HepG2 (cell line): ENCODE data around the gene GABARAPL2. TPM values are rescaled to one million over a fixed set of nuclear protein-coding genes. Genes with fewer than 3 reads are reported as not detected.

Source experiments
- ATAC-seq: fragments of 200-7000 bp; cut with Tn5 transposase; 3 replicates; pipeline ENCODE4 v1.9.1; 2020; ENCODE audit warnings: mild to moderate bottlenecking, moderate library complexity
- BruUV-seq: library from RNA; stranded (reverse); fragments of 400-500 nt; replicated peaks from 2 replicates; lab custom pipeline; 2021; lab: Mats Ljungman, UMichigan
- CTCF ChIA-PET: fragments of 300-600 bp; formaldehyde crosslinking; extraction: SDS; loops from one replicate; lab custom pipeline; 2021; ENCODE audit warnings: low total read pairs, inconsistent platforms, low intra/inter-chr PET ratio; lab: Yijun Ruan, JAX
- POLR2A ChIA-PET: fragments of 350-600 bp; sonication (Branson Sonifier 250); formaldehyde crosslinking; loops from one replicate; lab custom pipeline; 2020; ENCODE audit warnings: antibody characterized with exemption, inconsistent platforms; lab: Yijun Ruan, JAX
- DNase-seq: peaks from one replicate; pipeline ENCODE4 v3.0.0-alpha.2; 2015; ENCODE audit warnings: low spot score
- FAIRE-seq: peaks from 3 replicates; lab custom pipeline; 2011; peaks lifted over from hg19 to GRCh38; lab: Jason Lieb, UNC
- H2AFZ ChIP-seq: one replicate; pipeline ENCODE4 v1.6.1; 2011; ENCODE audit warnings: low read length, inconsistent platforms
- H3K27ac ChIP-seq: fragments of 300-600 bp; 3 replicates; pipeline ENCODE4 v1.8.0; 2011; ENCODE audit warnings: mixed run types, mild to moderate bottlenecking, mixed read lengths, low read length, inconsistent platforms; ENCODE audit not compliant: insufficient read depth; ENCODE audit errors: extremely low read length
- H3K27me3 ChIP-seq, 2 experiments: fragments of 200-600 bp in 1 of 2; 2 replicates in 1 of 2; 3 replicates in 1 of 2; pipeline versions ENCODE4 v1.6.0 to v1.8.0; 2011; ENCODE audit warnings: low read length in 2 of 2, mild to moderate bottlenecking in 2 of 2, moderate library complexity in 2 of 2, inconsistent platforms in 1 of 2; ENCODE audit not compliant: insufficient read depth in 2 of 2, control insufficient read depth in 1 of 2
- H3K36me3 ChIP-seq, 2 experiments: fragments of 200-600 bp in 1 of 2; replicated peaks in 1 of 2; 2 replicates in 1 of 2; 3 replicates in 1 of 2; pipeline versions ENCODE4 v1.5.1 to v1.8.0; 2011; ENCODE audit warnings: low read length in 2 of 2, inconsistent platforms in 1 of 2; ENCODE audit not compliant: insufficient read depth in 2 of 2, control insufficient read depth in 1 of 2
- H3K4me1 ChIP-seq: 2 replicates; pipeline ENCODE4 v1.5.1; 2012; ENCODE audit warnings: low read length, inconsistent platforms; ENCODE audit not compliant: insufficient read depth
- H3K4me2 ChIP-seq: 2 replicates; pipeline ENCODE4 v1.6.0; 2011; ENCODE audit warnings: low read depth, low read length, inconsistent platforms
- H3K4me3 ChIP-seq, 3 experiments: fragments of 200-600 bp in 1 of 3; sonication (generic), shearing (Covaris generic) in 1 of 3; replicated peaks in 1 of 3; 2 replicates each; pipeline ENCODE4 v1.5.1; 2011 to 2016; ENCODE audit warnings: low read length in 3 of 3, inconsistent platforms in 2 of 3, low read depth in 2 of 3, mild to moderate bottlenecking in 2 of 3, control low read depth in 1 of 3, mixed read lengths in 1 of 3; ENCODE audit not compliant: insufficient read depth in 1 of 3
- H3K79me2 ChIP-seq: one replicate; pipeline ENCODE4 v1.6.1; 2011; ENCODE audit warnings: low read length, inconsistent platforms; ENCODE audit not compliant: insufficient read depth
- H3K9ac ChIP-seq: 2 replicates; pipeline ENCODE4 v1.6.0; 2011; ENCODE audit warnings: mild to moderate bottlenecking, low read depth, low read length, inconsistent platforms; ENCODE audit not compliant: insufficient read depth
- H3K9me3 ChIP-seq: 2 replicates; pipeline ENCODE4 v1.5.1; 2012; ENCODE audit warnings: mild to moderate bottlenecking, low read length
- H4K20me1 ChIP-seq: 2 replicates; pipeline ENCODE4 v1.6.0; 2011; ENCODE audit warnings: inconsistent platforms, mild to moderate bottlenecking, low read length, moderate library complexity; ENCODE audit not compliant: insufficient read depth
- DNMT3B ChIP-seq: conservative IDR thresholded peaks from 2 replicates; pipeline ENCODE4 v1.6.1; 2016; ENCODE audit warnings: missing biosample characterization, control low read depth
- FOXO1 ChIP-seq: sonication (generic); formaldehyde crosslinking; IDR thresholded peaks from 2 replicates; pipeline ENCODE4 v1.4.0; 2020; ENCODE audit warnings: missing genetic modification reagents
- HNRNPK ChIP-seq: fragments of 200-400 bp; formaldehyde crosslinking; IDR thresholded peaks from 2 replicates; pipeline ENCODE4 v1.6.1; 2018; ENCODE audit warnings: low read length, low read depth, moderate library complexity, mild to moderate bottlenecking; ENCODE audit not compliant: poor library complexity, severe bottlenecking
- NCOR1 ChIP-seq: fragments of 200-600 bp; sonication (generic); IDR thresholded peaks from 2 replicates; pipeline ENCODE4 v1.7.0; 2017; ENCODE audit warnings: antibody characterized with exemption, low read length, borderline replicate concordance
- ZNF451 ChIP-seq: sonication (generic); formaldehyde crosslinking; IDR thresholded peaks from 2 replicates; pipeline ENCODE4 v1.5.0; 2020; ENCODE audit warnings: mild to moderate bottlenecking, missing genetic modification reagents
- ZNF563 ChIP-seq: sonication (generic); formaldehyde crosslinking; IDR thresholded peaks from 2 replicates; pipeline ENCODE4 v1.8.0; 2022; ENCODE audit warnings: mild to moderate bottlenecking, moderate library complexity, missing genetic modification reagents
- ZNF782 ChIP-seq: sonication (generic); formaldehyde crosslinking; IDR thresholded peaks from 2 replicates; pipeline ENCODE4 v1.4.0; 2020; ENCODE audit warnings: missing genetic modification reagents, mild to moderate bottlenecking, borderline replicate concordance
- WGBS: methylation state at CpG from one replicate; pipeline ENCODE4 v1.1.6; 2017; ENCODE audit warnings: low lambda C conversion rate; 5-methylcytosine and 5-hydroxymethylcytosine counted together
- in situ Hi-C: cut with HindIII; loops from 2 replicates; pipeline ENCODE4 v1.10.0; 2017; ENCODE audit warnings: low pct_unique_long_range_greater_than_20kb; ENCODE audit not compliant: extremely low pct_ligation_motif_present
- intact Hi-C: fragments of 100-400 bp; cut with micrococcal nuclease; formaldehyde crosslinking; loops from one replicate; pipeline ENCODE4 v1.10.0; 2022; ENCODE audit not compliant: unreplicated experiment
- polyA plus RNA-seq, 8 experiments: library from polyadenylated mRNA; depleted of rRNA in 3 of 8; stranded (reverse) in 7 of 8; unstranded in 1 of 8; fragments of >200 nt; fragmentation: Illumina TruSeq in 4 of 8; extraction: Trizol in 4 of 8; gene quantifications; 2 replicates each; pipeline versions ENCODE4 v1.2.1 to v1.2.3, GENCODE V29; 2011 to 2016; ENCODE audit warnings: low read depth in 4 of 8, missing spikeins in 1 of 8, mixed read lengths in 1 of 8; ENCODE audit not compliant: insufficient read depth in 1 of 8
- total RNA-seq, 5 experiments: library from RNA; depleted of rRNA; stranded (reverse); fragments of >200 nt; fragmentation: Illumina TruSeq; extraction: Trizol; gene quantifications; 2 replicates each; pipeline ENCODE4 v1.2.3, GENCODE V29; 2016; ENCODE audit warnings: low read depth in 1 of 5
- TF ChIP-seq, protein P1 (sequence below): sonication (generic); formaldehyde crosslinking; IDR thresholded peaks from 2 replicates; pipeline ENCODE4 v1.4.0; 2020; ENCODE audit warnings: low read depth, mild to moderate bottlenecking, missing genetic modification reagents
- TF ChIP-seq, protein P2 (sequence below): sonication (generic); formaldehyde crosslinking; IDR thresholded peaks from 2 replicates; pipeline ENCODE4 v1.4.0; 2020; ENCODE audit warnings: mild to moderate bottlenecking, missing genetic modification reagents
- TF ChIP-seq, protein P3 (sequence below): IDR thresholded peaks from 2 replicates; pipeline ENCODE4 v1.6.1; 2016
- TF ChIP-seq, protein P4 (sequence below): sonication (generic); formaldehyde crosslinking; IDR thresholded peaks from 2 replicates; pipeline ENCODE4 v1.4.0; 2020; ENCODE audit warnings: mild to moderate bottlenecking, low read depth, missing genetic modification reagents
- TF ChIP-seq, protein P5 (sequence below): sonication (generic); formaldehyde crosslinking; IDR thresholded peaks from 2 replicates; pipeline ENCODE4 v1.5.0; 2020; ENCODE audit warnings: missing genetic modification reagents, mild to moderate bottlenecking, borderline replicate concordance

Gene GABARAPL2
- total and polyA plus RNA-seq, 2 of the 13 experiments (the other 11 are each of a cell fraction or from before 2014, with no cell fraction given): 76.4 to 83.0 TPM

DNA sequence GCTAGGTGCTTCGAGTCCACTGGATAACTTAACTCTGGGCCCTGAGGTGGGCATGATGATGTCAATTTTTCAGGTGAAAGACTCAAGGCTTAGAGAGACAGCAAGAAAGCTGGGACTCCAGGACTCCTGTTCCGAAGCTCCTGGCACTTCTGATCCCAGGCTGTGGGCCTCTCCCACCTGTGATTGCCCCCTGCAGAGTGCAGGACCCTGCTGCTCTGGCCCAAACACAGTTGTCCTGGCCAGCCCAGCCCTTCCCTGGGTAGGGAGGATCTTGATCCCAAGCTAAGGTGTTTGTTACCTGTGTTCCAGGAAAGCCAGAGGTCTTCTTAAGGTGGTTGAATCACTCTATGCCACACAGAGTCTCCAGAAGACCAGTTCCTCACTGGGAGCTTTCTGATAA, 33.4 kb upstream of the GABARAPL2 start:
- peaks cover 5% of the 10 kb centered on the region for H3K4me1 ChIP-seq
- ATAC-seq (no peak), DNase-seq (no peak), FAIRE-seq (no peak)
- H3K27me3 ChIP-seq: peaks cover 0 to 1% of the 10 kb centered on the region in 2 experiments; a peak in 1 of 5 replicates
- no TSS peak for BruUV-seq
- H3K4me2 ChIP-seq: no peak overlapping the region
- in situ Hi-C loops: no loop called here
- WGBS: 25% methylated on average over 1 of the region's 2 CpGs
- H2AFZ ChIP-seq: no peak overlapping the region
- no peak overlapping the region for H3K9ac ChIP-seq
- no peaks in the 10 kb centered on the region for H4K20me1 ChIP-seq
- no peaks in the 10 kb centered on the region for H3K79me2 ChIP-seq
- no peak overlapping the region for H3K27ac ChIP-seq
- H3K36me3 ChIP-seq: no peaks in the 10 kb centered on the region
- ChIA-PET CTCF (no interaction called here), POLR2A (interaction anchor here (1.7 kb wide), 1 partner anchor 16 kb away, joined by 11 read pairs; no protein-coding TSS in a partner anchor)
- intact Hi-C loops: no loop called here
- H3K4me3 ChIP-seq: no peak overlapping the region
- H3K9me3 ChIP-seq: no peaks in the 10 kb centered on the region
- TF ChIP-seq, protein P1, sequence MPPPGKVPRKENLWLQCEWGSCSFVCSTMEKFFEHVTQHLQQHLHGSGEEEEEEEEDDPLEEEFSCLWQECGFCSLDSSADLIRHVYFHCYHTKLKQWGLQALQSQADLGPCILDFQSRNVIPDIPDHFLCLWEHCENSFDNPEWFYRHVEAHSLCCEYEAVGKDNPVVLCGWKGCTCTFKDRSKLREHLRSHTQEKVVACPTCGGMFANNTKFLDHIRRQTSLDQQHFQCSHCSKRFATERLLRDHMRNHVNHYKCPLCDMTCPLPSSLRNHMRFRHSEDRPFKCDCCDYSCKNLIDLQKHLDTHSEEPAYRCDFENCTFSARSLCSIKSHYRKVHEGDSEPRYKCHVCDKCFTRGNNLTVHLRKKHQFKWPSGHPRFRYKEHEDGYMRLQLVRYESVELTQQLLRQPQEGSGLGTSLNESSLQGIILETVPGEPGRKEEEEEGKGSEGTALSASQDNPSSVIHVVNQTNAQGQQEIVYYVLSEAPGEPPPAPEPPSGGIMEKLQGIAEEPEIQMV: no peak
- TF ChIP-seq FOXO1: no peak
- TF ChIP-seq ZNF782 (CRISPR knock-in tag): no peak
- TF ChIP-seq ZNF451: no peak
- no peak for TF ChIP-seq HNRNPK
- TF ChIP-seq, protein P2, sequence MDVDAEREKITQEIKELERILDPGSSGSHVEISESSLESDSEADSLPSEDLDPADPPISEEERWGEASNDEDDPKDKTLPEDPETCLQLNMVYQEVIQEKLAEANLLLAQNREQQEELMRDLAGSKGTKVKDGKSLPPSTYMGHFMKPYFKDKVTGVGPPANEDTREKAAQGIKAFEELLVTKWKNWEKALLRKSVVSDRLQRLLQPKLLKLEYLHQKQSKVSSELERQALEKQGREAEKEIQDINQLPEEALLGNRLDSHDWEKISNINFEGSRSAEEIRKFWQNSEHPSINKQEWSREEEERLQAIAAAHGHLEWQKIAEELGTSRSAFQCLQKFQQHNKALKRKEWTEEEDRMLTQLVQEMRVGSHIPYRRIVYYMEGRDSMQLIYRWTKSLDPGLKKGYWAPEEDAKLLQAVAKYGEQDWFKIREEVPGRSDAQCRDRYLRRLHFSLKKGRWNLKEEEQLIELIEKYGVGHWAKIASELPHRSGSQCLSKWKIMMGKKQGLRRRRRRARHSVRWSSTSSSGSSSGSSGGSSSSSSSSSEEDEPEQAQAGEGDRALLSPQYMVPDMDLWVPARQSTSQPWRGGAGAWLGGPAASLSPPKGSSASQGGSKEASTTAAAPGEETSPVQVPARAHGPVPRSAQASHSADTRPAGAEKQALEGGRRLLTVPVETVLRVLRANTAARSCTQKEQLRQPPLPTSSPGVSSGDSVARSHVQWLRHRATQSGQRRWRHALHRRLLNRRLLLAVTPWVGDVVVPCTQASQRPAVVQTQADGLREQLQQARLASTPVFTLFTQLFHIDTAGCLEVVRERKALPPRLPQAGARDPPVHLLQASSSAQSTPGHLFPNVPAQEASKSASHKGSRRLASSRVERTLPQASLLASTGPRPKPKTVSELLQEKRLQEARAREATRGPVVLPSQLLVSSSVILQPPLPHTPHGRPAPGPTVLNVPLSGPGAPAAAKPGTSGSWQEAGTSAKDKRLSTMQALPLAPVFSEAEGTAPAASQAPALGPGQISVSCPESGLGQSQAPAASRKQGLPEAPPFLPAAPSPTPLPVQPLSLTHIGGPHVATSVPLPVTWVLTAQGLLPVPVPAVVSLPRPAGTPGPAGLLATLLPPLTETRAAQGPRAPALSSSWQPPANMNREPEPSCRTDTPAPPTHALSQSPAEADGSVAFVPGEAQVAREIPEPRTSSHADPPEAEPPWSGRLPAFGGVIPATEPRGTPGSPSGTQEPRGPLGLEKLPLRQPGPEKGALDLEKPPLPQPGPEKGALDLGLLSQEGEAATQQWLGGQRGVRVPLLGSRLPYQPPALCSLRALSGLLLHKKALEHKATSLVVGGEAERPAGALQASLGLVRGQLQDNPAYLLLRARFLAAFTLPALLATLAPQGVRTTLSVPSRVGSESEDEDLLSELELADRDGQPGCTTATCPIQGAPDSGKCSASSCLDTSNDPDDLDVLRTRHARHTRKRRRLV (CRISPR knock-in tag): no peak
- no peak for TF ChIP-seq ZNF563 (CRISPR knock-in tag)
- TF ChIP-seq, protein P3, sequence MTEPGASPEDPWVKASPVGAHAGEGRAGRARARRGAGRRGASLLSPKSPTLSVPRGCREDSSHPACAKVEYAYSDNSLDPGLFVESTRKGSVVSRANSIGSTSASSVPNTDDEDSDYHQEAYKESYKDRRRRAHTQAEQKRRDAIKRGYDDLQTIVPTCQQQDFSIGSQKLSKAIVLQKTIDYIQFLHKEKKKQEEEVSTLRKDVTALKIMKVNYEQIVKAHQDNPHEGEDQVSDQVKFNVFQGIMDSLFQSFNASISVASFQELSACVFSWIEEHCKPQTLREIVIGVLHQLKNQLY (CRISPR knock-in tag): no peak
- TF ChIP-seq, protein P4, sequence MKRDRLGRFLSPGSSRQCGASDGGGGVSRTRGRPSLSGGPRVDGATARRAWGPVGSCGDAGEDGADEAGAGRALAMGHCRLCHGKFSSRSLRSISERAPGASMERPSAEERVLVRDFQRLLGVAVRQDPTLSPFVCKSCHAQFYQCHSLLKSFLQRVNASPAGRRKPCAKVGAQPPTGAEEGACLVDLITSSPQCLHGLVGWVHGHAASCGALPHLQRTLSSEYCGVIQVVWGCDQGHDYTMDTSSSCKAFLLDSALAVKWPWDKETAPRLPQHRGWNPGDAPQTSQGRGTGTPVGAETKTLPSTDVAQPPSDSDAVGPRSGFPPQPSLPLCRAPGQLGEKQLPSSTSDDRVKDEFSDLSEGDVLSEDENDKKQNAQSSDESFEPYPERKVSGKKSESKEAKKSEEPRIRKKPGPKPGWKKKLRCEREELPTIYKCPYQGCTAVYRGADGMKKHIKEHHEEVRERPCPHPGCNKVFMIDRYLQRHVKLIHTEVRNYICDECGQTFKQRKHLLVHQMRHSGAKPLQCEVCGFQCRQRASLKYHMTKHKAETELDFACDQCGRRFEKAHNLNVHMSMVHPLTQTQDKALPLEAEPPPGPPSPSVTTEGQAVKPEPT (CRISPR knock-in tag): no peak
- no peak for TF ChIP-seq NCOR1
- TF ChIP-seq DNMT3B: no peak
- TF ChIP-seq, protein P5, sequence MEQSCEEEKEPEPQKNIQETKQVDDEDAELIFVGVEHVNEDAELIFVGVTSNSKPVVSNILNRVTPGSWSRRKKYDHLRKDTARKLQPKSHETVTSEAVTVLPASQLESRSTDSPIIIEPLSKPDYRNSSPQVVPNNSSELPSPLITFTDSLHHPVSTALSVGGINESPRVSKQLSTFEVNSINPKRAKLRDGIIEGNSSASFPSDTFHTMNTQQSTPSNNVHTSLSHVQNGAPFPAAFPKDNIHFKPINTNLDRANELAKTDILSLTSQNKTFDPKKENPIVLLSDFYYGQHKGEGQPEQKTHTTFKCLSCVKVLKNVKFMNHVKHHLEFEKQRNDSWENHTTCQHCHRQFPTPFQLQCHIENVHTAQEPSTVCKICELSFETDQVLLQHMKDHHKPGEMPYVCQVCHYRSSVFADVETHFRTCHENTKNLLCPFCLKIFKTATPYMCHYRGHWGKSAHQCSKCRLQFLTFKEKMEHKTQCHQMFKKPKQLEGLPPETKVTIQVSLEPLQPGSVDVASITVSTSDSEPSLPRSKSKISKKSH (CRISPR knock-in tag): no peak
